Measurements from ENCODE around the gene FCGBP.

DNA sequence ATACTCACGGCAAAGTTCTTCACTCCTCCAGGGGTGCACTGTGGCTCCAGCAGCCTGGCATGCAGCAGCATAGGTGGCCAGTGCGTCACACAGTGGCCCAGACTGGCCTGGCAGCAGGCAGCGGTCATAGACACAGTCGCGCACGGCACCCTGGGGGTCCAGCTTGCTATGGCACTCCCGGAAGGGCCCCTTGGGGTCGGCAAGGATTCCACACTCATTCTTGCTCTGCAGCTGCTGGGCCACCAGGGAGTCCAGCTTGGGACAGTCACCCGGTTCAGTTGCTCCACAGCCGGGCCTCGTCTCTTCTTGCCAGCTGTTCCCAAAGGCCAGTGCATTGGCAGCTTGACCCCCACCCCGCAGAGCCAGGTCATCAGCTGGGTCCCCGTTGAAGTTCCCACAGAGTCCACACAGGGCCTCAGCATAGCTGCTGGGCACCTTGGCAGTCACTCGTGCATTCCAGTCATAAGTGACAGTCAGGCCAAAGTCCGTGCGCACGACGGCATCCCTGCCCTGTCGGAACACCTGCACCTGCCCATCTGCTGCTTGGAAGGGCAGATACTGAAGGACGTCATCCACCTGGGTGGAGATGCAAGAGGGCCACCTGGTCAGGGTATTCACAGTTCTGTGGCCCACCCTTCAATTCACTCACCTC, 20.6 kb downstream of the FCGBP start:
- no peak for TF ChIP-seq CTCF (conservative IDR thresholded peaks at IDR 0.05; ENCODE audit: low read depth, low read length)
- no peak for TF ChIP-seq EZH2 (IDR thresholded peaks at IDR 0.05; ENCODE audit: borderline replicate concordance, low read depth, low read length, poor library complexity, severe bottlenecking)

All from A673 (cell line).